KMS-11 (cell line): ENCODE measurements around the gene P2RX2.

Experiments used
- H2AFZ ChIP-seq: fragments of 200-600 bp; sonication (generic); 2 replicates; pipeline ENCODE4 v1.6.1; 2016; ENCODE audit warnings: antibody characterized with exemption, mixed run types, low read depth
- H3K27ac ChIP-seq: fragments of 200-600 bp; sonication (generic); 2 replicates; pipeline ENCODE4 v1.6.1; 2016; ENCODE audit warnings: mild to moderate bottlenecking, mixed run types
- H3K27me3 ChIP-seq: fragments of 200-600 bp; sonication (generic); 2 replicates; pipeline ENCODE4 v1.6.1; 2017; ENCODE audit warnings: mild to moderate bottlenecking, low read depth, mixed run types, moderate library complexity; ENCODE audit not compliant: insufficient read depth
- H3K36me3 ChIP-seq: fragments of 200-600 bp; sonication (generic); 2 replicates; pipeline ENCODE4 v1.6.1; 2017; ENCODE audit warnings: mild to moderate bottlenecking, mixed run types; ENCODE audit not compliant: insufficient read depth
- H3K4me1 ChIP-seq: fragments of 200-600 bp; sonication (generic); 2 replicates; pipeline ENCODE4 v1.6.1; 2016; ENCODE audit warnings: mild to moderate bottlenecking, low read depth, mixed run types; ENCODE audit not compliant: poor library complexity, severe bottlenecking
- H3K4me2 ChIP-seq: fragments of 200-600 bp; sonication (generic); 2 replicates; pipeline ENCODE4 v1.7.0; 2016; ENCODE audit warnings: mild to moderate bottlenecking, mixed run types
- H3K4me3 ChIP-seq: fragments of 200-600 bp; sonication (generic); IDR thresholded peaks from 2 replicates; pipeline ENCODE4 v1.6.1; 2017; ENCODE audit warnings: low read depth, low read length, mixed read lengths; ENCODE audit not compliant: insufficient read depth
- H3K79me2 ChIP-seq: fragments of 200-600 bp; sonication (generic); 2 replicates; pipeline ENCODE4 v1.6.1; 2016; ENCODE audit warnings: low read depth, mixed run types; ENCODE audit not compliant: insufficient read depth
- H3K9ac ChIP-seq: fragments of 200-600 bp; sonication (generic); 2 replicates; pipeline ENCODE4 v1.6.1; 2016; ENCODE audit warnings: mild to moderate bottlenecking, mixed run types
- H4K20me1 ChIP-seq: fragments of 200-600 bp; sonication (generic); 2 replicates; pipeline ENCODE4 v1.6.1; 2016; ENCODE audit warnings: mild to moderate bottlenecking, mixed run types; ENCODE audit not compliant: insufficient read depth
- CTCF ChIP-seq: fragments of 200-600 bp; sonication (generic); conservative IDR thresholded peaks from 2 replicates; pipeline ENCODE4 v1.6.1; 2017; ENCODE audit warnings: low read depth, mild to moderate bottlenecking, antibody characterized with exemption, low read length, moderate library complexity, mixed read lengths

Gene P2RX2

GRCh38 chr12:132603240-132604150, 15.1 kb upstream of the P2RX2 start:
- Histone ChIP-seq H2AFZ (no peak overlapping the region), H3K4me2 (no peak overlapping the region), H3K79me2 (no peaks in the 10 kb centered on the region), H3K27me3 (peaks cover under 1% of the 10 kb centered on the region; the same call in 1 of the 2 replicates), H3K4me3 (no peak overlapping the region), H4K20me1 (no peaks in the 10 kb centered on the region), H3K9ac (no peak overlapping the region), H3K4me1 (no peaks in the 10 kb centered on the region), H3K27ac (no peak overlapping the region), H3K36me3 (no peaks in the 10 kb centered on the region)
- TF ChIP-seq CTCF, result no peak

GRCh38 chr12:132604151-132604618, 14.4 kb upstream of the P2RX2 start:
- Histone ChIP-seq H3K4me2 (no peak overlapping the region), H3K36me3 (no peaks in the 10 kb centered on the region), H3K27me3 (peaks cover 6% of the 10 kb centered on the region; the same call in 1 of the 2 replicates), H3K4me3 (no peak overlapping the region), H3K27ac (no peak overlapping the region), H3K9ac (no peak overlapping the region), H3K79me2 (no peaks in the 10 kb centered on the region), H3K4me1 (no peaks in the 10 kb centered on the region), H4K20me1 (no peaks in the 10 kb centered on the region), H2AFZ (no peak overlapping the region)
- no peak for TF ChIP-seq CTCF

GRCh38 chr12:132604668-132605441, 13.7 kb upstream of the P2RX2 start:
- Histone ChIP-seq H3K4me3 (no peak overlapping the region), H3K36me3 (no peaks in the 10 kb centered on the region), H3K4me1 (no peaks in the 10 kb centered on the region), H3K27me3 (peaks cover 9% of the 10 kb centered on the region; the same call in 1 of the 2 replicates), H3K9ac (no peak overlapping the region), H3K27ac (no peak overlapping the region), H2AFZ (no peak overlapping the region), H4K20me1 (no peaks in the 10 kb centered on the region), H3K4me2 (no peak overlapping the region), H3K79me2 (no peaks in the 10 kb centered on the region)
- TF ChIP-seq CTCF, result no peak

- Histone ChIP-seq H4K20me1 (no peaks in the 10 kb centered on the region), H2AFZ (no peak overlapping the region), H3K4me1 (no peaks in the 10 kb centered on the region), H3K79me2 (no peaks in the 10 kb centered on the region), H3K9ac (no peak overlapping the region), H3K27ac (no peak overlapping the region), H3K4me3 (no peak overlapping the region), H3K36me3 (no peaks in the 10 kb centered on the region), H3K4me2 (no peak overlapping the region), H3K27me3 (peaks cover 10% of the 10 kb centered on the region; the same call in 1 of the 2 replicates)
- no peak for TF ChIP-seq CTCF
Measured at GRCh38 chr12:132605892-132606291, 12.7 kb upstream of the P2RX2 start.
